H1 (cell line): Measurements from ENCODE around the gene ECI1. TPM values are rescaled to one million over a fixed set of nuclear protein-coding genes. Genes with fewer than 3 reads are reported as not detected.

Source experiments
- CTCF ChIA-PET: fragments of 300-600 bp; sonication (Branson Sonifier 250); formaldehyde crosslinking; loops from one replicate; lab custom pipeline; 2021; ENCODE audit not compliant: partially characterized antibody; lab: Charles Lee
- POLR2A ChIA-PET: fragments of 300-600 bp; sonication (Branson Sonifier 250); formaldehyde crosslinking; loops from one replicate; lab custom pipeline; 2021; ENCODE audit warnings: inconsistent platforms; ENCODE audit not compliant: partially characterized antibody; lab: Charles Lee
- DNase-seq, 2 experiments: peaks; one replicate each; pipeline versions ENCODE4 v3.0.0 to v3.0.0-alpha.2; 2010 to 2022; ENCODE audit warnings: low spot score in 2 of 2, low read depth in 1 of 2, mixed read lengths in 1 of 2
- FAIRE-seq: peaks from 2 replicates; lab custom pipeline; 2011; peaks lifted over from hg19 to GRCh38; lab: Jason Lieb, UNC
- H2AFZ ChIP-seq: 2 replicates; pipeline ENCODE4 v1.8.1; 2012; ENCODE audit warnings: low read length, inconsistent platforms
- H2AK5ac ChIP-seq: 2 replicates; pipeline ENCODE4 v1.6.1; 2013; ENCODE audit warnings: low read depth, low read length
- H2BK120ac ChIP-seq: replicated peaks from 2 replicates; pipeline ENCODE3; 2013; ENCODE audit warnings: low read depth, low read length, inconsistent platforms
- H2BK12ac ChIP-seq: 2 replicates; pipeline ENCODE4 v1.6.1; 2013; ENCODE audit warnings: low read depth, low read length
- H2BK15ac ChIP-seq: 2 replicates; pipeline ENCODE4 v1.6.1; 2013; ENCODE audit warnings: low read length
- H2BK20ac ChIP-seq: 2 replicates; pipeline ENCODE4 v1.6.1; 2013; ENCODE audit warnings: low read length
- H2BK5ac ChIP-seq: 2 replicates; pipeline ENCODE4 v1.6.1; 2013; ENCODE audit warnings: low read depth, low read length
- H3K14ac ChIP-seq: 2 replicates; pipeline ENCODE4 v1.6.1; 2013; ENCODE audit warnings: inconsistent platforms; ENCODE audit not compliant: insufficient read length
- H3K18ac ChIP-seq: 2 replicates; pipeline ENCODE4 v1.6.1; 2013; ENCODE audit warnings: low read length; ENCODE audit errors: extremely low read depth
- H3K23ac ChIP-seq: 2 replicates; pipeline ENCODE4 v1.6.1; 2013; ENCODE audit warnings: inconsistent platforms; ENCODE audit not compliant: insufficient read length
- H3K23me2 ChIP-seq: 2 replicates; pipeline ENCODE4 v1.6.1; 2013; ENCODE audit warnings: low read depth, low read length
- H3K27ac ChIP-seq: 2 replicates; pipeline ENCODE4 v1.6.1; 2011; ENCODE audit warnings: low read depth, low read length, inconsistent platforms
- H3K27me3 ChIP-seq, 4 experiments: replicated peaks in 1 of 4; 1 replicate in 1 of 4; 2 replicates in 3 of 4; pipeline versions ENCODE4 v1.6.1 to v1.8.1; 2011 to 2013; ENCODE audit warnings: low read length in 3 of 4, mild to moderate bottlenecking in 3 of 4, inconsistent platforms in 2 of 4, mixed read lengths in 2 of 4, moderate library complexity in 1 of 4; ENCODE audit not compliant: control insufficient read depth in 3 of 4, insufficient read depth in 3 of 4; ENCODE audit errors: extremely low read depth in 1 of 4
- H3K36me3 ChIP-seq, 4 experiments: 2 replicates each; pipeline versions ENCODE4 v1.6.1 to v1.8.1; 2011 to 2013; ENCODE audit warnings: mild to moderate bottlenecking in 4 of 4, low read length in 3 of 4, moderate library complexity in 2 of 4, control low read depth in 1 of 4, inconsistent platforms in 1 of 4; ENCODE audit not compliant: insufficient read depth in 4 of 4, control insufficient read depth in 2 of 4
- H3K4ac ChIP-seq: replicated peaks from 2 replicates; pipeline ENCODE3; 2013; ENCODE audit warnings: low read length, low read depth, mixed read lengths, inconsistent platforms; ENCODE audit not compliant: insufficient read length
- H3K4me1 ChIP-seq, 4 experiments: replicated peaks in 1 of 4; 1 replicate in 1 of 4; 2 replicates in 3 of 4; pipeline versions ENCODE4 v1.6.1 to v1.8.1; 2011 to 2013; ENCODE audit warnings: low read length in 3 of 4, inconsistent platforms in 2 of 4, mixed read lengths in 1 of 4; ENCODE audit not compliant: insufficient read depth in 4 of 4, control insufficient read depth in 3 of 4
- H3K4me2 ChIP-seq, 2 experiments: 2 replicates each; pipeline versions ENCODE4 v1.6.1 to v1.8.1; 2011 to 2013; ENCODE audit warnings: low read depth in 2 of 2, low read length in 2 of 2, control low read depth in 1 of 2, inconsistent platforms in 1 of 2, mild to moderate bottlenecking in 1 of 2; ENCODE audit not compliant: insufficient read depth in 1 of 2
- H3K4me3 ChIP-seq, 4 experiments: fragments of 200-600, 300-600 bp in 1 of 4; sonication (generic), shearing (Covaris generic), sonication (Bioruptor Twin) in 1 of 4; 2 replicates each; pipeline versions ENCODE4 v1.5.1 to v1.8.1; 2011 to 2016; ENCODE audit warnings: low read length in 4 of 4, low read depth in 3 of 4, control low read depth in 2 of 4, inconsistent platforms in 2 of 4, mild to moderate bottlenecking in 2 of 4, mixed read lengths in 1 of 4, moderate library complexity in 1 of 4; ENCODE audit not compliant: insufficient read depth in 2 of 4; ENCODE audit errors: extremely low read depth in 1 of 4
- H3K56ac ChIP-seq: replicated peaks from 2 replicates; pipeline ENCODE3; 2013; ENCODE audit warnings: low read depth, mild to moderate bottlenecking, mixed read lengths, low read length, inconsistent platforms; ENCODE audit not compliant: insufficient read length
- H3K79me1 ChIP-seq: 2 replicates; pipeline ENCODE4 v1.6.1; 2013; ENCODE audit warnings: low read depth, low read length, control low read depth
- H3K79me2 ChIP-seq, 2 experiments: 2 replicates each; pipeline versions ENCODE4 v1.6.1 to v1.8.1; 2012 to 2013; ENCODE audit warnings: low read length in 2 of 2, mild to moderate bottlenecking in 2 of 2, inconsistent platforms in 1 of 2; ENCODE audit not compliant: insufficient read depth in 2 of 2, control insufficient read depth in 1 of 2
- H3K9ac ChIP-seq, 4 experiments: replicated peaks in 1 of 4; 1 replicate in 1 of 4; 2 replicates in 3 of 4; pipeline versions ENCODE4 v1.6.1 to v1.8.1; 2011 to 2013; ENCODE audit warnings: low read depth in 3 of 4, low read length in 3 of 4, control low read depth in 2 of 4, mild to moderate bottlenecking in 2 of 4, moderate library complexity in 2 of 4, inconsistent platforms in 1 of 4; ENCODE audit errors: extremely low read depth in 1 of 4
- H3K9me3 ChIP-seq, 2 experiments: 2 replicates each; pipeline versions ENCODE4 v1.6.1 to v1.8.1; 2012 to 2013; ENCODE audit warnings: mild to moderate bottlenecking in 2 of 2, moderate library complexity in 2 of 2, control low read depth in 1 of 2, inconsistent platforms in 1 of 2, low read depth in 1 of 2, low read length in 1 of 2, mixed read lengths in 1 of 2; ENCODE audit not compliant: insufficient read depth in 2 of 2
- H4K20me1 ChIP-seq, 2 experiments: replicated peaks in 1 of 2; 2 replicates each; pipeline versions ENCODE3 to v1.8.1; 2011 to 2013; ENCODE audit warnings: inconsistent platforms in 2 of 2, low read length in 2 of 2, mild to moderate bottlenecking in 1 of 2; ENCODE audit not compliant: insufficient read depth in 2 of 2, control insufficient read depth in 1 of 2
- H4K5ac ChIP-seq: 2 replicates; pipeline ENCODE4 v1.6.1; 2013; ENCODE audit warnings: low read length, low read depth, mixed read lengths, inconsistent platforms; ENCODE audit not compliant: insufficient read length
- H4K8ac ChIP-seq: 2 replicates; pipeline ENCODE4 v1.8.0; 2013; ENCODE audit warnings: mild to moderate bottlenecking, moderate library complexity, low read length, inconsistent platforms; ENCODE audit not compliant: insufficient read depth; ENCODE audit errors: extremely low read depth
- H4K91ac ChIP-seq: replicated peaks from 2 replicates; pipeline ENCODE3; 2013; ENCODE audit warnings: low read length, mixed read lengths, inconsistent platforms; ENCODE audit not compliant: insufficient read length
- ATF2 ChIP-seq: IDR thresholded peaks from 2 replicates; pipeline ENCODE4 v1.6.1; 2012; ENCODE audit warnings: low read length, inconsistent platforms
- BCL11A ChIP-seq, 2 experiments: IDR thresholded peaks; one replicate each; pipeline ENCODE4 v1.6.1; 2011; ENCODE audit warnings: low read depth in 2 of 2, low read length in 2 of 2, mild to moderate bottlenecking in 2 of 2
- CBX5 ChIP-seq: fragments of 300-800, 300-1000 bp; sonication (generic); IDR thresholded peaks from 2 replicates; pipeline ENCODE4 v1.7.1; 2016; ENCODE audit warnings: antibody characterized with exemption, low read length, low read depth
- HDAC2 ChIP-seq, 2 experiments: fragments of 300-600 bp in 1 of 2; sonication (generic) in 1 of 2; IDR thresholded peaks; 2 replicates each; pipeline ENCODE4 v1.6.1; 2011 to 2012; ENCODE audit warnings: low read depth in 2 of 2, low read length in 2 of 2, mild to moderate bottlenecking in 2 of 2, moderate library complexity in 2 of 2, borderline replicate concordance in 1 of 2, inconsistent platforms in 1 of 2
- MAFK ChIP-seq: IDR thresholded peaks from 2 replicates; pipeline ENCODE4 v1.6.1; 2012; ENCODE audit warnings: low read depth, mild to moderate bottlenecking, improper control_type of control experiment, low read length
- NANOG ChIP-seq: IDR thresholded peaks from 2 replicates; pipeline ENCODE4 v1.6.1; 2011; ENCODE audit warnings: low read length, low read depth, mild to moderate bottlenecking, inconsistent platforms; ENCODE audit not compliant: insufficient read depth, poor library complexity, severe bottlenecking
- SP2 ChIP-seq: IDR thresholded peaks from 2 replicates; pipeline ENCODE4 v1.6.1; 2012; ENCODE audit warnings: mild to moderate bottlenecking, low read length, inconsistent platforms
- TAF7 ChIP-seq: optimal IDR thresholded peaks from 2 replicates; pipeline ENCODE3; 2011; ENCODE audit warnings: low read depth, mild to moderate bottlenecking, inconsistent platforms, low read length, moderate library complexity, borderline replicate concordance
- TCF12 ChIP-seq: IDR thresholded peaks from 2 replicates; pipeline ENCODE4 v1.6.1; 2011; ENCODE audit warnings: low read depth, mild to moderate bottlenecking, low read length
- YY1 ChIP-seq: IDR thresholded peaks from 2 replicates; pipeline ENCODE4 v1.6.1; 2011; ENCODE audit warnings: low read depth, mild to moderate bottlenecking, low read length
- WGBS, 2 experiments: shearing (Covaris generic) in 1 of 2; methylation state at CpG; one replicate each; pipeline versions ENCODE4 v1.1.6 to v1.1.7; 2013 to 2015; ENCODE audit warnings: low lambda C conversion rate in 2 of 2, mixed read lengths in 2 of 2, inconsistent platforms in 1 of 2, low coverage in 1 of 2, missing lambda C conversion rate in 1 of 2; ENCODE audit not compliant: insufficient replicate concordance in 2 of 2, insufficient coverage in 1 of 2, insufficient read length in 1 of 2; ENCODE audit errors: extremely low coverage in 1 of 2, missing lambda C conversion rate in 1 of 2; 5-methylcytosine and 5-hydroxymethylcytosine counted together
- polyA plus RNA-seq, 7 experiments: library from polyadenylated mRNA; depleted of rRNA in 3 of 7; stranded (reverse) in 5 of 7; unstranded in 2 of 7; fragments of >200 nt in 5 of 7; fragments of 200-250 nt in 2 of 7; gene quantifications; 1 replicate in 5 of 7; 2 replicates in 1 of 7; 4 replicates in 1 of 7; pipeline versions ENCODE4 v1.2.1 to v1.2.3, GENCODE V29; 2011 to 2013; ENCODE audit warnings: missing spikeins in 2 of 7, mixed read lengths in 2 of 7
- total RNA-seq: library from RNA; stranded (reverse); fragmentation: NEBNext Ultra II Directional; extraction: Animal tissue kit (Norgen Biotek cat#: 25700); gene quantifications from 2 replicates; pipeline ENCODE4 v1.2.1, GENCODE V29; 2021

Gene ECI1
- total and polyA plus RNA-seq, 2 of the 8 experiments (the other 6 are each of a cell fraction or from before 2014, with no cell fraction given), result 79.5 to 151 TPM

GRCh38 chr16:2299121-2299914 is 47.9 kb upstream of the ECI1 start:
- H2AK5ac ChIP-seq, result no peak overlapping the region
- no peak overlapping the region for H3K56ac ChIP-seq
- H3K9ac ChIP-seq, result no peak overlapping the region
- no peak for FAIRE-seq
- no peaks in the 10 kb centered on the region; a peak in 1 of 8 replicates for H3K36me3 ChIP-seq
- no peak overlapping the region for H3K4me3 ChIP-seq
- no peak overlapping the region for H2BK5ac ChIP-seq
- 89% methylated on average over 27 of the region's 31 CpGs; no CpG with 5 or more reads in 1 of the 2 experiments for WGBS, 2 experiments
- H3K23me2 ChIP-seq, result no peaks in the 10 kb centered on the region
- H4K20me1 ChIP-seq, result no peaks in the 10 kb centered on the region
- H2BK15ac ChIP-seq, result no peak overlapping the region
- no peak overlapping the region for H4K5ac ChIP-seq
- ChIA-PET CTCF (interaction anchor here (0.6 to 1.2 kb wide), 3 partner anchors 10 to 1320 kb away, joined by 3 to 6 read pairs (median 3); no protein-coding TSS in a partner anchor), POLR2A (no interaction called here)
- peaks cover 0 to 4% (median 1%) of the 10 kb centered on the region in 4 experiments; a peak in 3 of 7 replicates for H3K4me1 ChIP-seq
- H4K8ac ChIP-seq, result 0 out of 2 replicates have a peak overlapping the region, but pooled peaks have one; percentile 51
- no peak overlapping the region for H3K4me2 ChIP-seq
- no peak overlapping the region for H4K91ac ChIP-seq
- H2BK120ac ChIP-seq, result no peak overlapping the region
- H2BK12ac ChIP-seq, result no peak overlapping the region
- no peak overlapping the region for H3K27ac ChIP-seq
- no peak overlapping the region for H3K23ac ChIP-seq
- no peak overlapping the region for H3K4ac ChIP-seq
- no peaks in the 10 kb centered on the region for H3K27me3 ChIP-seq
- H2BK20ac ChIP-seq, result no peak overlapping the region
- H3K14ac ChIP-seq, result no peak overlapping the region
- no peak overlapping the region for H2AFZ ChIP-seq
- no peak overlapping the region for H3K18ac ChIP-seq
- no peak for DNase-seq
- no peaks in the 10 kb centered on the region for H3K79me1 ChIP-seq
- H3K79me2 ChIP-seq, result no peaks in the 10 kb centered on the region
- H3K9me3 ChIP-seq, result no peaks in the 10 kb centered on the region
- no peak for TF ChIP-seq YY1
- no peak for TF ChIP-seq MAFK
- no peak for TF ChIP-seq TAF7
- no peak for TF ChIP-seq TCF12
- no peak for TF ChIP-seq BCL11A (IDR thresholded peaks at IDR 0.05; ENCODE audit: low read depth in 2 of 2, low read length in 2 of 2)
- no peak for TF ChIP-seq SP2
- no peak for TF ChIP-seq HDAC2 (IDR thresholded peaks at IDR 0.05; ENCODE audit: borderline replicate concordance in 1 of 2, low read depth in 2 of 2, low read length in 2 of 2)
- no peak for TF ChIP-seq ATF2
- TF ChIP-seq CBX5, result no peak
- TF ChIP-seq NANOG, result no peak
